Neuron (in vitro differentiated cells): Measurements from ENCODE around the gene NOXO1.
A peak's percentile ranks its signal among the peaks of the same experiment; 100 is the strongest.

ENCODE experiments used
- H2AFZ ChIP-seq: one replicate; pipeline ENCODE4 v1.6.1; 2013; ENCODE audit warnings: low read depth, mild to moderate bottlenecking, inconsistent platforms, low read length, moderate library complexity
- H3K27me3 ChIP-seq: one replicate; pipeline ENCODE4 v1.6.1; 2013; ENCODE audit warnings: low read length; ENCODE audit not compliant: insufficient read depth
- H3K36me3 ChIP-seq: one replicate; pipeline ENCODE4 v1.6.1; 2013; ENCODE audit warnings: low read length; ENCODE audit not compliant: insufficient read depth
- H3K4me1 ChIP-seq: one replicate; pipeline ENCODE4 v1.6.1; 2013; ENCODE audit warnings: low read length; ENCODE audit not compliant: insufficient read depth
- H3K4me3 ChIP-seq: 2 replicates; pipeline ENCODE4 v1.5.1; 2013; ENCODE audit warnings: mild to moderate bottlenecking, low read length, moderate library complexity
- H3K9me3 ChIP-seq: one replicate; pipeline ENCODE4 v1.6.1; 2013; ENCODE audit warnings: low read length

The NOXO1 gene, protein sequence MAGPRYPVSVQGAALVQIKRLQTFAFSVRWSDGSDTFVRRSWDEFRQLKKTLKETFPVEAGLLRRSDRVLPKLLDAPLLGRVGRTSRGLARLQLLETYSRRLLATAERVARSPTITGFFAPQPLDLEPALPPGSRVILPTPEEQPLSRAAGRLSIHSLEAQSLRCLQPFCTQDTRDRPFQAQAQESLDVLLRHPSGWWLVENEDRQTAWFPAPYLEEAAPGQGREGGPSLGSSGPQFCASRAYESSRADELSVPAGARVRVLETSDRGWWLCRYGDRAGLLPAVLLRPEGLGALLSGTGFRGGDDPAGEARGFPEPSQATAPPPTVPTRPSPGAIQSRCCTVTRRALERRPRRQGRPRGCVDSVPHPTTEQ

DNA sequence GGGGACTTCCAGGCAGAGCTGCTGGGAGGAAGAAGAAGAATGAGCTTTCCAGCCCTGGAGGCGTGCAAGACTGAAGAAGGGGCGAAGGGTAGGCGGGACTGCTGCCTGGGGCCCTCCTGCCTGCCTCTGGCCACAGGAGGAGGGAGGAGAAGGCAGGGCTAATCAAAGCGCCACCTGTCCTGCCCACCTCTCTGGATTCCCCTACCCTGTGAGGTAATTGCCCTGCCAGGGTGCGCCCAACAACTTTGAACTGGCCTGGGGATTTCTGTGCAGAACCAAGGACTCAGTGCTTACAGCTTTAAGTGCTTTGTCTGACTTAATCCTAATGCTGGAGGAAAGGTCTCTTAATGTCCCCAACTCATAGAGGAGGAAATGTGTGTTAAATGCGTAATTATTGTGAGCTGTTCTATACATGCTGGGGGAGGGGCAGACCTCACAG, at the start of gene NOXO1:
NOXO1 (minus strand) TSS at position 72 of the 439 bp plus-strand sequence. CDS start 290 bp downstream, outside the sequence.
- peaks cover 38% of the 10 kb centered on the region for H3K36me3 ChIP-seq
- H3K4me1 ChIP-seq = peaks cover 32% of the 10 kb centered on the region
- H3K4me3 ChIP-seq = no peak within 1 kb of the TSS
- H3K9me3 ChIP-seq = no peaks in the 10 kb centered on the region
- H3K27me3 ChIP-seq = no peaks in the 10 kb centered on the region
- no peak within 1 kb of the TSS for H2AFZ ChIP-seq

DNA sequence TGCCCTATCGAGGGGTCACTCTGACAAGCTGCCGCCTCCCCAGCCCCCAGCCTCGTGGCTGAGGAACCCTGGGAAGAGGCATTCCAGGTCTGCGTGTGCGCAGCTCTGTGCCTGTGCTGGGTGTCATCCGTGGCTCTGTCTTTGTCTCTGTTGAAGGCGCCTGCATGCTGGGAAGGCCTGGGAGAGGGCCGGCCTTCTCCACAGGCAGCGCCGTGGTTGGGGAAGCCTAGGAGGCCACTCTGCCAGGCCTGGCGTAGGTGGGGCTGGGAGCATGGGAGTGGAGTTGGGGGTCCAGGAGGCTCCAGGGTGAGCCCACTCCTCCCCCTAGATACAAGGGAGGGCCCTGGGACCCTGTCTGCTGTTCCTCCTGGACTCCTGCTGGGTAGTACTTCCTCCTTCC, 48.8 kb upstream of the NOXO1 start:
- no peak overlapping the region for H3K4me3 ChIP-seq
- peaks cover 3% of the 10 kb centered on the region for H3K9me3 ChIP-seq
- H3K27me3 ChIP-seq = peaks cover 35% of the 10 kb centered on the region
- no peak overlapping the region for H2AFZ ChIP-seq
- H3K36me3 ChIP-seq = no peaks in the 10 kb centered on the region
- H3K4me1 ChIP-seq = peaks cover 24% of the 10 kb centered on the region

DNA sequence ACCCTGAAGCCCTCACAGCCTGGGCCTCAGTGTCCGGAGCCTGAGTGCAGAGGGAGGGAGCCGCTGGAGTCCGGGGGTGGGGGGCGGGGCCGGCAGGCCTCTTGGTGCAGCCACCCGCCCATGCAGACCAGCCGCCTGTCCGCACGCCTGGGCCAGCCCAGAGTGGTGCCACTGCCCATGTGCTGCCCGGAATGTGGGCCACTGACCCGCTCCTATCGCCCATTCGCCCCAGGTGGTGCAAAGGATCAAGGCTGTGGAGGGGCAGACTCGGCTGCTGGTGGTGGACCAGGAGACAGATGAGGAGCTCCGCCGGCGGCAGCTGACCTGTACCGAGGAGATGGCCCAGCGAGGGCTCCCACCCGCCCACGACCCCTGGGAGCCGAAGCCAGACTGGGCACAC, 48.1 kb upstream of the NOXO1 start:
- peaks cover 24% of the 10 kb centered on the region for H3K4me1 ChIP-seq
- H3K9me3 ChIP-seq = peaks cover 3% of the 10 kb centered on the region
- no peaks in the 10 kb centered on the region for H3K36me3 ChIP-seq
- H3K4me3 ChIP-seq = no peak overlapping the region
- H2AFZ ChIP-seq = no peak overlapping the region
- H3K27me3 ChIP-seq = peaks cover 38% of the 10 kb centered on the region

DNA sequence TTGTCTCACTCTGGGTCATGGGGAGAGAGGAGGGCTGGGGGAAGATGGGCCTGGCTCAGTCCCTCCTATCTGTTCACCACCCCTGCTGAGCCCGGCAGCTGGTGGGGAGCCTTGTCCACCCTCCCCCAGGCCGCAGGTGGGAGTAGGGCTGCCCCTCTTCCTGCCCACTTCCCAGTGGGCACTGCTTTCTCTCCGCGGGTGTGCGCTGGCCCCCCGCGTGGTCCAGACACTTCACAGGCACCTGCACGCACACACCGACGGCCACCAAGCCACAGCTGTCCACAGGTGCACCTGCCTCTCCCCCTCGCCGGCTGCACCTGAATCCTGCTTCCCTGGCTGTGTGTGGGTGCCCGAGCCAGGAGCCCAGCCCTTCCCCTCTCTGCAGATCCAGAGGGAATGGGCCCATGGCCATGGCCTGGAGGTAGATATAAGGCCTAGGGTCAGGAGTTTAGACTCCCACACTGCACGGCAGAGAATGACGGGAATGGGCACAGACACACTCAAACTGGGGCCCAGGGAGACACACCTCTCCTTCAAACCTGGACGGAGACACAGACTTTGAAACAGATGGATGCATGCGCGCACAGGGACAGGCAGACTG, 47.5 kb upstream of the NOXO1 start:
- H3K9me3 ChIP-seq = peaks cover 3% of the 10 kb centered on the region
- peaks cover 20% of the 10 kb centered on the region for H3K4me1 ChIP-seq
- H3K27me3 ChIP-seq = peaks cover 38% of the 10 kb centered on the region
- no peak overlapping the region for H2AFZ ChIP-seq
- H3K36me3 ChIP-seq = no peaks in the 10 kb centered on the region
- H3K4me3 ChIP-seq = no peak overlapping the region

DNA sequence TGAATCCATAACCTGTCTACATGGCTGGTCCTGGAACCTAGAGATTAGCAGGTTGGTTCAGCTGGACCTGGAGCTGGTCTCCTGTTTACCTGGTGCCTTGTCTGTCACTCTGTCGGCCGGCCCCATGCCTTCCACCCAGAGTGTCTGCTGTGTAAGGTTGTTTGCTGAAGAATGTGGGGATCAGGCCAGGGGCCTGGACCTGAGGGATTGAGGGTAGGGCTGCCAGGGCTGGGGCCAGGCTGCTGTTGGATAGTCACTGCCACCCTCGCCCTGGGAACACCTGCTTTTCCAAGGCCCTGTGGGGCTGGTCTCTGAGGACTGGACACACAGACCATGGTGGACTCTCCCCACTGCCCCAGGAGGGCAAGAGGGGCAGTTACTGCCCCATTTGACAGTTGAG, 46.9 kb upstream of the NOXO1 start:
- no peak overlapping the region for H3K4me3 ChIP-seq
- H3K27me3 ChIP-seq = peaks cover 38% of the 10 kb centered on the region
- no peaks in the 10 kb centered on the region for H3K36me3 ChIP-seq
- peaks cover 3% of the 10 kb centered on the region for H3K9me3 ChIP-seq
- H3K4me1 ChIP-seq = peaks cover 14% of the 10 kb centered on the region
- H2AFZ ChIP-seq = no peak overlapping the region

DNA sequence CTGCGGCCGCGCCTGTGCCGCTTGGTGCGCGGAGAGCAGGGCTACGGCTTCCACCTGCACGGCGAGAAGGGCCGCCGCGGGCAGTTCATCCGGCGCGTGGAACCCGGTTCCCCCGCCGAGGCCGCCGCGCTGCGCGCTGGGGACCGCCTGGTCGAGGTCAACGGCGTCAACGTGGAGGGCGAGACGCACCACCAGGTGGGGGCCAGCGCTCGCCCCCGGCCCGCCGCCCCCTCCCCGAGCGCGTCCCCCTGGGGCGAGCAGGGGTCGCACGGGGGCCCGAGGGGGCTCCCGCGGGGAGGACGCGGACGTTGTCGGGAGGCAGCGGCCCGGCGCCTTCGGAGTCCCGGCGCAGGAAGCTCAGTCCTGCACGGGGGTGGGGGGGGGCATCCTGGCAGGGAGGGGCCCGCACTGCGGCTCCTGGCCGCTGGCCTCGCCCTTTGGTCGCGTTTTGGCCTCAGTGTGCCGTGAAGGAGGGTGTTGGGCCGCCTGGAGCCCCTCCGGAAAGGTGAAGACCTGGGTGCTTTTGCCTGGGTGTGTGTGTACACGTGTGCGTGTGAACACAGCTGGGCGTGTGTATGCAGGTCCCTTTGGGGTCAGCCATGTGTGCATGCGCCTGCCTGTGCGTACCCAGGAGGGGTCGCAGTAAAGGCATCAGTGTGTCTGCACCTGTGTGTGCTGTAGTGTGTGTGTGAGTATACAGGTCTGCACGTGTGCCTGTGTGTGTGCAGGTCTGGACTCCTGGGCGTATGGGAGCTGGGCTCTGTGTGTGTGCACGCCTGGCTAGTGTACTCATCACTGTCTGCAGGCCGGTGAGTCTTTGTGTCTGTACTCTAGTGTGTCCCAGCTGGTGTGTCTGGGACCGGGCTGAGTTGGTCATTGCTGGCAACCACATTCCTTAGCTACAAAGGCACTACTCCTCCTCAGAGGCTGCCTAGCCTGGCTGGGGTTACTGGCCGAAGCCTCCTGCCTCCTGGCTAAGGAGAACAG, 46.0 kb upstream of the NOXO1 start:
- Histone ChIP-seq H3K27me3 (peaks cover 38% of the 10 kb centered on the region), H3K4me1 (peaks cover 19% of the 10 kb centered on the region), H2AFZ (no peak overlapping the region), H3K9me3 (peaks cover 3% of the 10 kb centered on the region), H3K36me3 (no peaks in the 10 kb centered on the region), H3K4me3 (peak overlapping the region; percentile 33)

DNA sequence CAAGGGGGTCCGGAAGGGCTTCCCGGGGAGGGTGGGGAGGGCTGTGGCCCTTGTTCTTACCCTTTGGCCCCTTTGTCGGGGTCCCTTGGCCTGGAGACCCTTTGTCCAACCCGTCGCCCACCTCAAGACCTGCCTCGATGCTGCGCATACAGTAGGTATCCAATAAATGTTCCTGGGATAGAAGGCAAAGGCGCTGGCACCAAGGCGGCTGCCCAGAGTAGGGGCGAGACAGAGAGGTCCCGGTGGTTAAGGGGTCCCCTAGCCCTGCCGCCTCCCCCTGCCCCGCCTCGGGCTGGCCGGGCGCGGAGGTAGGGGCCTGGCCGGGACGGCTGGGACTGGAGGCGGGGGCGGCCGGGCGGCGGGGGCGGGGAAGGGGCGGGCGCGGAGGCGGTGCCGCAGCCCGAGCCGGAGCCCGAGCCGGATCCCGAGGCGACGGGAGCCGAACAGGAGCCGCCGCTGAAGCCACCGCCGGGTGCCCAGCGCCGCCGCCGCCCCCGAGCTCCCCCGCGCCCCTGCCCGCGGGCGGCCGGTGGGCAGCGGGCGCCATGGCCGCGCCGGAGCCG, 45.3 kb upstream of the NOXO1 start, which contains the start of gene NHERF2:
NHERF2 (plus strand) TSS at position 442 of the 563 bp plus-strand sequence; CDS start at position 546, 104 bp downstream.
- peaks cover 40% of the 10 kb centered on the region for H3K27me3 ChIP-seq
- peak within 1 kb of the TSS; percentile 33 for H3K4me3 ChIP-seq
- no peak within 1 kb of the TSS for H2AFZ ChIP-seq
- H3K9me3 ChIP-seq = peaks cover 3% of the 10 kb centered on the region
- peaks cover 19% of the 10 kb centered on the region for H3K4me1 ChIP-seq
- H3K36me3 ChIP-seq = no peaks in the 10 kb centered on the region

DNA sequence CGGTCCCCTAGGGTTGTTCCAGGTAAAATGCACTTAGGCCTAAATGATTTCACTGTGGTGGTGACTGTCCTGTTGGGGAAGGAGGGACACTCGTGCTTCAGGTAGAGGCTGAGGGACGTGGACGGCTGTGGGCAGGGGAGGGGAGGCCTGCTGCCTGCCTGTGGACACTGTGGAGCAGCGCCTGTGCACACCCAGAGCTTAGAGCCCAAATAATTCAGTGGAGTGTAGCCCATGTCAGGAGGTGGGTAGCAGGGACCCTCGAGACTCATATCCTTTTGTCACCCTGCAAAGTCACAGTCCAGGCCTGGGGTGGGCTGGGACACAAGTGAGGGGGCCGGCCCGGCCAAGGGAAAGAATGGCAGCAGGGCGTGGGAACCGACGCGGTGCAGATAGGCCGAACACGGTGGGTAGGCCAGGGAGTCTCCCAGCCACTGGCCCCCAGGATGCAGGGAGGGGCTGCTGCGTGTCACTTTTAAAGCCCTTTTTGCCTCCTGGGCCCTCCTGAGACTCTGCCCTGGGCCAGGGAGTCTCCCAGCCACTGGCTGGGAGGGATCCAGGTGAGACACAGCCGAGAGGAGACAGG, 44.7 kb upstream of the NOXO1 start:
- Histone ChIP-seq H3K27me3 (peaks cover 41% of the 10 kb centered on the region), H3K4me1 (peaks cover 19% of the 10 kb centered on the region), H2AFZ (no peak overlapping the region), H3K4me3 (no peak overlapping the region), H3K36me3 (no peaks in the 10 kb centered on the region), H3K9me3 (peaks cover 3% of the 10 kb centered on the region)

DNA sequence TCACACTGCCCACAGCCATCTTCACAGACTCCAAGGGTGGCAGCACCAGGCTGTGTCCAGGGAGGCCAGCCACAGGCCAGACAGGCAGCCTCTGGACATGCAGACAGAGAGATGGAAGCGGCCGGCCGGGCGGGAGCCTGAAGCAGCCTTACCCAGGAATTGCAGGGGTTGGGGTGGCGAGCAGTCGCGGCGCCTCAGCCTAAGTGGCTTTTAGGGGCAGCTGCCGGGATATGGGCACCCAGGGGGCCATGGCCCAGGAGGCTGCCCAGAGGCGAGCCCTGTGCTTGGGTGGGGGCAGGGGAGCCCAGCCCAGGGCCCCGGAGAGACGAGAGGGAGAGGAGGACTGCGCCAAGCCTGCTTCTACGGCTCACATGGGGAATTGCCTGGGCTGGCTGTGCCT, 44.0 kb upstream of the NOXO1 start:
- H3K27me3 ChIP-seq = peaks cover 46% of the 10 kb centered on the region

DNA sequence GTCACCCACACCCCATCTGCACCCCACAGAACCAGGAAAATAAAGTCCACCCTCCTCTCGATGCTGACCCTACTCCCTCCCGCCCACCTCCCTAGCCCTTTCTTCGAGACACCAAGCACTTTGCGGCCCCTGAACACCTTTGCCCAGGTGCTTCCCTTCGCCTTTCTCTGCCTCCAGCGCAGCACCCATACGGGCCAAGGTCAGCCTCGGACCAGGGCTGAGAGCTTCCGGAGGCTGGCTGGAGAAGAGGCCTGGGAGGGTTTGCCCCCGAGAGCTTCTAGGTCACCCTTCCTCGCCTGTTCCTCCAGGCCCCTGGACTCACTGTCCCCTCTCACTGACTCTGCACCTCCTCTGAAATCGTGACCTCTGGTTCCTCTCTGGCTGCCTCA, 42.8 kb upstream of the NOXO1 start:
- Histone ChIP-seq H3K36me3 (no peaks in the 10 kb centered on the region), H3K4me3 (no peak overlapping the region), H3K4me1 (peaks cover 26% of the 10 kb centered on the region), H2AFZ (no peak overlapping the region), H3K27me3 (peaks cover 57% of the 10 kb centered on the region), H3K9me3 (peaks cover 3% of the 10 kb centered on the region)

More for the DNA sequence above, 44.0 kb upstream of the NOXO1 start:
- Histone ChIP-seq H3K9me3 (peaks cover 3% of the 10 kb centered on the region), H3K36me3 (no peaks in the 10 kb centered on the region), H3K4me1 (peaks cover 21% of the 10 kb centered on the region), H3K4me3 (no peak overlapping the region), H2AFZ (no peak overlapping the region)

DNA sequence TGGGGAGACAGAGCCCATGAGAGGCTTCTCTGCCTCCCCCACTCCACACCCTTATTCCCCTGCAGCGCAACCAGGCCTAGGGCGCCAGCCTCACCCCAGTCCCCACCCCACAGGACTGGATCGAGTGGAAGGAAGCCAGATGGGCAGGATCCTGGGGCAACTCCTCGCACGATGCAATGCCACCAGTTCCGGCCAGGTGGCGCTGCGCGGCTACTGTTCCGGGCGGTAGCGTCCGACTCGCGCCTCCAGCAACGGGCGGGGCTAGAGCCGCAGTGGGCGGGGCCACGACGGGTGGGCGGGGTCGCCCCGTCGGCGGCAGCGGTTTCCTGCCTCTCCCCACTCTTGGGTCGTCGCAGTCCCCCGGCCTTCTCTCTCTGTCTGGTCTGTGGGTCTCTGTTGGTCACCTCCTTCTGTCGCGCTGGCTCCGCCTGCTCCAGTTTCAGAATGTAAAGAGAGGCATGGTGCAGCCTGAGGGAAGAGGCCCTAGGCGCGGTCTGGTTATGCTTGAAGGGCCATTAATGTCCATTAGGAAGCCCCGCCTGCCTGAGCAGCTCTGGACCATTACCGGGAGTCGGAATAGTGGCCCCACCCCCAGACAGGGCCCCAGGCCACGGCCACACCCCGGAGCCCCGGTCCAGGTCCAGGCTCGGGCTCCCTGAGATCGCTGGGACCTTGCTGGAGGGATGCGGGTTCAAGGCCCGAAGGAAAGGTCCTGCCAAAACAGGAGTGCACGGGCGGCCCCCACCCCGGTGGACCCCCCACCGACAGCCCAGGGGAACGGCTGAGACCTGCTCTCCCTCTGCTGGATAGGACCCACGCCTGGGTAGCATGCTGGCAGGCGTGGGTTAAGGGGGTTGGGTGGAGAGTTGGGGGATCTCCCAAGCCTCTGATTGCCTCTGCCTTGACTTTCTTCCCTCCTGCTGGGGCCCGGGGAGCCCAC, 42.1 kb upstream of the NOXO1 start:
- H3K27me3 ChIP-seq = peaks cover 55% of the 10 kb centered on the region
- H2AFZ ChIP-seq = peak overlapping the region; percentile 82
- H3K9me3 ChIP-seq = peaks cover 3% of the 10 kb centered on the region
- H3K4me3 ChIP-seq = peak overlapping the region; percentile 37
- no peaks in the 10 kb centered on the region for H3K36me3 ChIP-seq
- H3K4me1 ChIP-seq = peaks cover 26% of the 10 kb centered on the region
